Activated CD4-positive, alpha-beta memory T cell treated with anti-CD3 and anti-CD28 coated beads for 36 hours (primary cell): Measurements from ENCODE around the gene TULP4. TPM values are rescaled to one million over a fixed set of nuclear protein-coding genes. Genes with fewer than 3 reads are reported as not detected.
A peak's percentile ranks its signal among the peaks of the same experiment; 100 is the strongest.
"Not testable (repeated sequence)": the region's sequence is repeated elsewhere in the genome, so short reads cannot be mapped to it uniquely, and the experiment has no call there.

Experiments used
- CTCF ChIA-PET: fragments of 350-600 bp; sonication (Branson Sonifier 250); formaldehyde crosslinking; loops from one replicate; lab custom pipeline; 2021; ENCODE audit warnings: antibody characterized with exemption, inconsistent platforms; lab: Charles Lee
- POLR2A ChIA-PET: fragments of 350-600 bp; sonication (Branson Sonifier 250); formaldehyde crosslinking; loops from one replicate; lab custom pipeline; 2021; ENCODE audit warnings: antibody characterized with exemption; lab: Charles Lee
- DNase-seq: peaks from one replicate; pipeline ENCODE4 v3.0.0-alpha.2; 2020
- H3K27ac Mint-ChIP-seq: one replicate; pipeline ENCODE4 v1.8.0; 2021; ENCODE audit warnings: mixed read lengths
- H3K27me3 Mint-ChIP-seq: one replicate; pipeline ENCODE4 v1.8.0; 2021; ENCODE audit warnings: mixed read lengths
- H3K36me3 Mint-ChIP-seq: one replicate; pipeline ENCODE4 v1.8.0; 2021; ENCODE audit warnings: mixed read lengths
- H3K4me1 Mint-ChIP-seq: one replicate; pipeline ENCODE4 v1.8.0; 2021; ENCODE audit warnings: low read depth, mixed read lengths
- H3K4me3 Mint-ChIP-seq: one replicate; pipeline ENCODE4 v1.8.0; 2021; ENCODE audit warnings: mild to moderate bottlenecking, mixed read lengths
- H3K9me3 Mint-ChIP-seq: one replicate; pipeline ENCODE4 v1.8.0; 2021; ENCODE audit warnings: mixed read lengths
- intact Hi-C: fragments of 100-400 bp; cut with micrococcal nuclease; formaldehyde crosslinking; loops from one replicate; pipeline ENCODE4 v1.15.1; 2023
- total RNA-seq, 2 experiments: library from RNA; stranded (reverse); gene quantifications; one replicate each; pipeline ENCODE4 v1.2.3, GENCODE V29; 2021

Gene TULP4
- total RNA-seq, 2 experiments from 2014 or later: 15.9 to 16.3 TPM

DNA sequence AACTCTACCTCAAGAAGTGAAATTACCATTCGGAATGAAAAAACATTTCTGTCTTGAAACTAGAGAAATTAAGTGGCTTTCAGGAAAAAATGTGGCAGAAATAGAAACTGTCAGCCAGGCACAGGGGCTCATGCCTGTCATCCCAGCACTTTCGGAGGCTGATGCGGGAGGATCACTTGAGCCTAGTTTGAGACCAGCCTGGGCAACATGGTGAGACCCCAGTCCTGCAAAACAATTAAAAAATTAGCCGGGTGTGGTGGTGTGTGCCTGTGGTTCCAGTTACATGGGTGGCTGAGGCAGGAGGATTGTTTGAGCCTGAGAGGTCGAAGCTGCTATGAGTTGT is 240.5 kb downstream of the TULP4 start:
- CTCF ChIA-PET: interaction anchor here (0.7 to 1.7 kb wide), 4 partner anchors 15 to 527 kb away, joined by 3 to 5 read pairs (median 3); no protein-coding TSS in a partner anchor
- H3K36me3 Mint-ChIP-seq: no peaks in the 10 kb centered on the region
- POLR2A ChIA-PET: no interaction called here
- H3K4me1 Mint-ChIP-seq: peaks cover 6% of the 10 kb centered on the region
- H3K4me3 Mint-ChIP-seq: no peak overlapping the region
- peaks cover 2% of the 10 kb centered on the region for H3K27me3 Mint-ChIP-seq
- intact Hi-C loops: no loop called here
- no peaks in the 10 kb centered on the region for H3K9me3 Mint-ChIP-seq
- no peak for DNase-seq
- H3K27ac Mint-ChIP-seq: no peak overlapping the region

DNA sequence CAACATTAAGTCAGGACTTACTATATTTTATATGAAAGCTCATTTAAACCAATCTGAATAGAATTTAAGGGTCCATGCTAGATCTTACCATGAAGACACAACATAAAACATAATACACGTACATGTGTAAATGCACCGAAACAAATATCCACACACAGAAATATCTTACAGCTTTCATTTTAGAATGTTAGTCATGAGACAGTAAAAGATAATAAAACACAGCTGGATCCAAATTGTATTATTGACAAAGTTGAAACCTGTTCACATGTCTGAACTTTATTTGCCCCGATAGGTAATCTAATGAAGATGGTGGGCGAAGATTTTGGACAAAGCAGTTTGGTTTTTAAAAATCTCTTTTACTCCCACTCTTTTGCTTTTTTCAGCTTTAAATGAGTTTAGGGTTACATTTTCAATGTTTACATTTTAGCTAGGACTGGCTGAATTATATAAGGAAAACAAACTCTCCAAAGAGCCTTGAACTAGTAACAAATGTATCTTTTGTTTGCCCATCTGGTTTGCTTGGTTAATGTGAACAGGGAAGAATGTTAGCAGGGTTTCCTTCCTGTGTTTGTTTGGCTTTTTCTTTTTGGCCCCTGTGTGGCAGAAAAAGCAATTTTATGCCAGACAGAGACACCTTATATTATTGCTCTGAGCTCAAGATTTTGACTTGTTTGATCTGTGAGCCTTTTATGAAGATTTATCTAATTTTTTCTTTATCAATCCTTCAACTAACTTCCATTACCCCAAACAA is 242.5 kb downstream of the TULP4 start:
- intact Hi-C loops: no loop called here
- H3K4me1 Mint-ChIP-seq: peaks cover 12% of the 10 kb centered on the region
- H3K27me3 Mint-ChIP-seq: peaks cover 2% of the 10 kb centered on the region
- no peak for DNase-seq
- no peaks in the 10 kb centered on the region for H3K9me3 Mint-ChIP-seq
- POLR2A ChIA-PET: no interaction called here
- no peak overlapping the region for H3K4me3 Mint-ChIP-seq
- CTCF ChIA-PET: interaction anchor here (1.1 kb wide), 1 partner anchor 52 kb away, joined by 3 read pairs; no protein-coding TSS in a partner anchor
- H3K36me3 Mint-ChIP-seq: no peaks in the 10 kb centered on the region
- H3K27ac Mint-ChIP-seq: no peak overlapping the region

DNA sequence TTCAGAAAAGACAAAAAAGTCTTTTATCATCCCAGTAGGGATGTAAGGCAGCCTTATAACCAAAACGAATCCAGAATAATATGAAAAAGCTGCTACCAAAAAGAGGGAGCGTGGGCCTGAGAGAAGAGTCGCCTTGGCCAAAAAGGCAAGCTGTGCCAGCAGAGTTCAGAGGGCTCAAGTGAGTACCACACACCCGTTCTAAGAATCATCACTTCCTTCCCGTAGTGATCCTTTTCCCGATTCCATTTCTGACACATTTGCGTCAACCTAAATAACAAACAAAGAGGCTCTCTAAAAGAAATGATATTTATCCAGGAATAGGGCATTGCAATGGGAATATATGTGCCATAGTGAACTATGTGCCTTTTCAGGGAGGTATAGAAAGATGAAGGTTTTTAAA is 243.8 kb downstream of the TULP4 start:
- Mint-ChIP-seq H3K9me3 (no peaks in the 10 kb centered on the region), H3K4me1 (peaks cover 13% of the 10 kb centered on the region), H3K36me3 (peaks cover 2% of the 10 kb centered on the region), H3K27me3 (peaks cover 2% of the 10 kb centered on the region), H3K4me3 (no peak overlapping the region), H3K27ac (no peak overlapping the region)
- CTCF ChIA-PET: interaction anchor here (1.5 kb wide), 1 partner anchor 335 kb away, joined by 6 read pairs; no protein-coding TSS in a partner anchor
- POLR2A ChIA-PET: no interaction called here
- intact Hi-C loops: no loop called here
- DNase-seq: no peak

DNA sequence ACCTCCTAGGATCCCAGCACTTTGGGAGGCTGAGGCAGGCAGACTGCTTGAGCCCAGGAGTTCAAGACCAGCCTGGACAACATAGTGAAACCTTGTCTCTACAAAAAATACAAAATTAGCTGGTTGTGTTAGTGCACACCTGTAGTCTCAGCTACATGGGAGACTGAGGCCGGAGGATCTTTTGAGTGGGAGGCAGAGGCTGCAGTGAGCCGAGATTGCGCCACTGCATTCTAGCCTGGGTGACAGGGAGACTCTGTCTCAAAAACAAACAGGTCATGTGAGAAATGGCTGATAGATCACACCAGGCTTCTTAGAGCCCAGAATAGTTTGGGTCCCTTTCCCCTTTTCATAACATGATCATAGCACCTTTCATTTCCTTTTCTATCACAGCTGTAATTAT is 244.8 kb downstream of the TULP4 start:
- intact Hi-C loops, DNase-seq, POLR2A ChIA-PET, H3K27ac Mint-ChIP-seq, H3K27me3 Mint-ChIP-seq, H3K36me3 Mint-ChIP-seq, H3K9me3 Mint-ChIP-seq, H3K4me3 Mint-ChIP-seq: not testable (repeated sequence)
- CTCF ChIA-PET: interaction anchor here (1.5 kb wide), 1 partner anchor 336 kb away, joined by 6 read pairs; no protein-coding TSS in a partner anchor
- H3K4me1 Mint-ChIP-seq: peaks cover 23% of the 10 kb centered on the region

DNA sequence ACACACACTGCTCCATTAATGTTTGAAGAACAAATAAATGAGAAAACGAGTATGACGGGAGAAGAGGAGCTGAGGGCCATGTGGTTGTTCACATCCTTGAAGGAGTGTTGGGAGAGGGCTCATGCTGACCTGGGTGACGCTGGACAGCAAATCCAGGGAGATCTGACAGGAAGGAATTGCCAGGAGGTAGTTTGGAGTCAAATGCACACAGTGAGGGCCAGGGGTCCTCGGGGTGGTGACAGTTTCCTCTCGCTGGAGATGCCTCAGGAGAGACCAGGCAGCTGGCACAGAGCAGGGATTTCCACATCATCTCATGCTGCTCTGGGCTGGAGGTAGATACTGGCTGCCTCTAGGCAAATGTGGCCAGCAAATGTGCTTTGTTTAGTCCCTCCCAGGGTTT is 245.7 kb downstream of the TULP4 start:
- CTCF ChIA-PET: interaction anchor here (1.5 to 1.8 kb wide), 2 partner anchors 337 kb away, joined by 6 read pairs; no protein-coding TSS in a partner anchor

DNA sequence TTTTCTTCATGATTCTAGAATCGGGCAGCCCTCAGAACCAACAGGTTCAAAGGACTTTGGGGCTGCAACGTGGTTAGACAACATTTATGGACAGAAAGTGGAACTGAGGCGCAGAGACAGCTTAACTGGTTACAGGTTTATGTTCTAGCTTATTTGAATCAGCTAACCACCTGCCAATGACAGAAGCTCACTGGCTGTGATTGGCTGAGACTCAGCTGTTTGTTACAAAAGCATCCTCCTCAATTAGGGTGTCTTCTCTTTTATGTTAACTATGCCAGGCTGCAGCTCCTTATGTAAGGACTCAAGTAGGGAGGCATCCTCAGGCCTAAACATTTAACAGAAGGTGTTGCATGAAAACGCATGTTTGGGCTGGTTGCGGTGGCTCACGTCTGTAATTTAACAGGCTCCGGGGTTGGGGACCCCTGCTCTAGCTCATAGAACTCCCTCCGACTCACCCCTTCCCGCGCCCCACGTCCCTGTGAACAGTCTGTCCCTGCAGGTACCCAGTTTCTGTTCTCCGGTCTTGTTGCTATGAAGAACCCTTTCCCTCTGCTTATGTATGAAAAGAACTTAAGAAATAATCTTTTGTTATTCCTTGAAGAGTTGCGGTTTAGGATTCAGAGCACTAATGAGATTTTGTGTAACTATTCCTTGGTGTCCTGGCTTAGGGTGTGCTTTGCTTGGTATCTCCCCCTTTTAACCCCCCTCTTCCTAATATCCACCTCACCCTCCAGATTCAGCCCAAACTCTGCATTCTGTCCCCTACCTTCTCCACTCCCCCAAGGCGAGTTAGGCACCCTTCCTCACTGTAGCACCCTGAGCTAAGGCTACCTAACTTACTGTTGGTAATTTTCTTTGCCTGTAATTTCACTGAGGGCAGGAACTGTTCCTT is 246.4 kb downstream of the TULP4 start:
- Mint-ChIP-seq H3K9me3 (no peaks in the 10 kb centered on the region), H3K27me3 (no peaks in the 10 kb centered on the region), H3K27ac (no peak overlapping the region), H3K4me3 (peak overlapping the region; percentile 57), H3K4me1 (peaks cover 28% of the 10 kb centered on the region), H3K36me3 (peaks cover 2% of the 10 kb centered on the region)
- intact Hi-C loops: no loop called here
- ChIA-PET CTCF (interaction anchor here (0.5 to 1.8 kb wide), 5 partner anchors 46 to 344 kb away, joined by 3 to 6 read pairs (median 3); no protein-coding TSS in a partner anchor), POLR2A (interaction anchor here (1.1 to 1.4 kb wide), 3 partner anchors 21 to 86 kb away, joined by 4 to 5 read pairs (median 4); partner anchors contain the start of gene DYNLT1)
- DNase-seq: no peak

More for the DNA sequence above, 245.7 kb downstream of the TULP4 start:
- Mint-ChIP-seq H3K27me3 (no peaks in the 10 kb centered on the region), H3K36me3 (peaks cover 2% of the 10 kb centered on the region), H3K27ac (no peak overlapping the region), H3K9me3 (no peaks in the 10 kb centered on the region), H3K4me3 (no peak overlapping the region), H3K4me1 (peaks cover 25% of the 10 kb centered on the region)
- intact Hi-C loops: no loop called here
- POLR2A ChIA-PET: no interaction called here
- DNase-seq: no peak

DNA sequence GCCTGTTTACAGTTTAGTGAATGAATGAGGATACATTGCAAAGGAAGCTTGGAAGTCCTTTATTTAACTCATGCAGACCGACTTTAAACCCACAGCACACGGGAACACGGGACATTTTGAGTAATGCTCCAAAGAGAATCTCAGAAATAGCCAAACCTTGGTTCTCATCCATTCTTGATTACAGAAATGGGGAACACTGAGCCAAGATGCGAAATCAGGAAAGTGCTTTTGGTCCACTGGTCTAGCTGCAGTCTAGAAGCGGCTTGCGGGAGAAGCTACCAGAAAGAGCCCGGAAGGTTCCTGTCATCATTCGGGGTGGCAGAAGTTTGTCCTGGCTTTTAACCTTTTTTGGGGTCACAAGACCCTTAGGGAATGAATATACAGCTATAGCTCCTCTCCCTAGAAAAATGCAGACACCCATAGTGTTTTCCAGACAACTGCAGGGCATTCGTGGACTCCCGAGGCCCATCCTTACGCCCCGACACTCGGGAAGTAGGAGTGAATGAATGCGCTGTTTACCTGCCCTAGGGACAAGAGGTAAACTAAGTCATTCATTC is 247.2 kb downstream of the TULP4 start:
- H3K36me3 Mint-ChIP-seq: peaks cover 2% of the 10 kb centered on the region
- DNase-seq: no peak
- no peaks in the 10 kb centered on the region for H3K9me3 Mint-ChIP-seq
- H3K4me3 Mint-ChIP-seq: peak overlapping the region; percentile 57
- H3K27ac Mint-ChIP-seq: peak overlapping the region; percentile 42
- intact Hi-C loops: no loop called here
- ChIA-PET POLR2A (interaction anchor here (0.6 to 1.4 kb wide), 4 partner anchors 9 to 85 kb away, joined by 3 to 5 read pairs (median 4); partner anchors contain the start of gene DYNLT1), CTCF (interaction anchor here (0.8 to 1.8 kb wide), 4 partner anchors 45 to 345 kb away, joined by 3 to 6 read pairs (median 4); no protein-coding TSS in a partner anchor)
- peaks cover 36% of the 10 kb centered on the region for H3K4me1 Mint-ChIP-seq
- H3K27me3 Mint-ChIP-seq: no peaks in the 10 kb centered on the region

DNA sequence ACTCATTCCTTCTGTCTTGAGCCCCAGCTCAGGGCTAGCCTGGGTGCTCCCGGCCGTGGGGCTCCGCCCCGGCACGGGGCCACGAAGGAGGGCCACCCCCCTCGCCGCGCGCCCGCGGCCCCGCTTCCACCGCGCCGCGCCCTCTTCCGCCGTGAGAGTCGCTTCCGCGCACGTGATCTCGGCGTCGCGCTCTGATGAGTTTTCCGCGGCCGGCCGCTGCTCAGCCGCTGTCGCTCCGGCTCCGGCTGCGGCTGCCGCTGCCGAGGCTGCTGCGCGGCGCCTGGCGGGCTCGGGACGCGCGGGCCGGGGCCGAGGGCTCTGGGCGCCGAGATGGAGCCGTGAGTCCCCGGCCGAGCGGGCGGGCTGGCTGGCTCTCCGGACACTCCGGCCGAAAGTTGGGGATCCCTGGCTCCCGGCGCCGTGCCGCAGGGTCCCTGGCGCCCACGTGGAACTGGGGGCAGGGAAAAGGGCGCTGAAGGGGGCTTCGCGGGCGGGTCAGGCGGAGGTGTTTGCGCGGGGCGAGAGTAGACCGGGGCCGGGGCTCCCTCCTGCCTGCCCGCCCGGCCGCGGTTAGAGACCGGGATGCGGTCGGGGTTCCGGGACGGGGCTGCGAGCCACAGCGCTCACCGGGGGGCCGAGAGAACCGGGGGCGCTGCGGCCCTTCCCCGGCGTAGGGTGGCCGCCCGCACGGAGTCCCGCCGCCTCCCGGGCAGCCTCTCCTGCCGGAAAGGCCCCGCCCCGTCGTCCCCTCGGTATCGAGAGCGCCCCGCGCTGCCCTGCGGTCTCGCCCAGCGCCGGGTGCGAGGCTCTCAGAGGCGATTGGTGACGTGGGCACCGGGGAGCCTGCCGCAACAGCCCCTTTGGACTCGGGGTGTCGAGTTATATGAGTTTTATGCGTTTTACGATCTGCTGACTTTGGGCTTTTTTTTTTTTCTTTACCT is 247.9 kb downstream of the TULP4 start, which contains the start of gene TMEM181:
TSS of gene TMEM181 (plus strand) at position 197 of the 941 bp plus-strand sequence. CDS start at position 331, 134 bp downstream.
- intact Hi-C loops: loop anchor here (2.0 kb wide), 2 partner anchors 17 to 93 kb away; no protein-coding TSS in a partner anchor
- peak within 1 kb of the TSS; percentile 96 for H3K4me3 Mint-ChIP-seq

DNA sequence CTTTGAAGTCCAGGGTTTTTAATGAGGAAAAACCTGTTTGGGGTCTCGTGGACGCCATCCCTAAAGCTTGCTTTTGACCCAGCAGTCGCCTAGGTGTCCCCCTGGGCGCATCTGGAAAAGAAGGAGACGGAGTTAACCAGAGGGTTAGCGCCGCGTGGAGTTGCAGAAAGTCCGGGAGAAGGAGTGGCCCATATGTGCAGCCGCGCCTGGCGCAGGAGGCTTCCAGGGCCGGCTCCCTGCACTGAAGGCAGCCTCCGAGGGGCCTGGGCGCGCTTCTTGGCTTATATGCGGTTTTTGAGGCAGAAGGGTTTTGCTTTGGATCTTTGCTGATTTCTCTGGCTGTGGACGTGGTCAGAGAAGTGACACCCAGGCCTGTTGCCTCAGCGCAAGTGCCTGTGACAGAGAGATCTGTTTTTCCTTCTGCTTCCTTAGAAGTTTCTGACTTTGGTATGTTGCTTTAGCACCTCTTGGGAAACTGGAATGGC is 248.6 kb downstream of the TULP4 start:
- peak overlapping the region; percentile 96 for H3K4me3 Mint-ChIP-seq
- H3K27me3 Mint-ChIP-seq: no peaks in the 10 kb centered on the region
- ChIA-PET POLR2A (no interaction called here), CTCF (interaction anchor here (1.0 kb wide), 1 partner anchor 340 kb away, joined by 5 read pairs; no protein-coding TSS in a partner anchor)
- no peaks in the 10 kb centered on the region for H3K9me3 Mint-ChIP-seq
- intact Hi-C loops: loop anchor here (2.0 kb wide), 2 partner anchors 16 to 92 kb away; no protein-coding TSS in a partner anchor
- peak; percentile 36 for DNase-seq
- H3K27ac Mint-ChIP-seq: peak overlapping the region; percentile 91
- H3K4me1 Mint-ChIP-seq: peaks cover 48% of the 10 kb centered on the region
- peaks cover 4% of the 10 kb centered on the region for H3K36me3 Mint-ChIP-seq

More for the DNA sequence above, 247.9 kb downstream of the TULP4 start, which contains the start of gene TMEM181:
- DNase-seq: peak; percentile 92
- no peaks in the 10 kb centered on the region for H3K9me3 Mint-ChIP-seq
- peaks cover 2% of the 10 kb centered on the region for H3K36me3 Mint-ChIP-seq
- POLR2A ChIA-PET: interaction anchor here (0.6 to 1.4 kb wide), 4 partner anchors 9 to 84 kb away, joined by 3 to 5 read pairs (median 4); partner anchors contain the start of gene DYNLT1
- peaks cover 43% of the 10 kb centered on the region for H3K4me1 Mint-ChIP-seq
- CTCF ChIA-PET: interaction anchor here (0.9 to 1.5 kb wide), 2 partner anchors 45 to 287 kb away, joined by 3 to 4 read pairs; no protein-coding TSS in a partner anchor
- H3K27ac Mint-ChIP-seq: peak within 1 kb of the TSS; percentile 91
- H3K27me3 Mint-ChIP-seq: no peaks in the 10 kb centered on the region
